Activated CD8-positive, alpha-beta memory T cell treated with anti-CD3 and anti-CD28 coated beads, Interleukin-2, amount 10 ng/mL, durations not matched to agents 7 days and 5 days (primary cell): ENCODE measurements around the gene RBBP7. TPM values are rescaled to one million over a fixed set of nuclear protein-coding genes. Genes with fewer than 3 reads are reported as not detected.
"Not testable (repeated sequence)": the region's sequence is repeated elsewhere in the genome, so short reads cannot be mapped to it uniquely, and the experiment has no call there.

ENCODE experiments used
- ATAC-seq: fragments of 150-1000 bp; cut with Tn5 transposase; one replicate; pipeline ENCODE4 v1.10.0; 2021; ENCODE audit warnings: moderate library complexity
- CTCF ChIA-PET: fragments of 350-600 bp; sonication (Branson Sonifier 250); formaldehyde crosslinking; loops from one replicate; lab custom pipeline; 2021; ENCODE audit warnings: antibody characterized with exemption; lab: Charles Lee
- DNase-seq: peaks from one replicate; pipeline ENCODE4 v3.0.0-alpha.2; 2020
- H3K27ac Mint-ChIP-seq: one replicate; pipeline ENCODE4 v1.8.0; 2021; ENCODE audit warnings: mild to moderate bottlenecking, mixed read lengths
- H3K27me3 Mint-ChIP-seq: one replicate; pipeline ENCODE4 v1.8.0; 2021; ENCODE audit warnings: mixed read lengths
- H3K36me3 Mint-ChIP-seq: one replicate; pipeline ENCODE4 v1.8.0; 2021; ENCODE audit warnings: mild to moderate bottlenecking, mixed read lengths
- H3K4me1 Mint-ChIP-seq: one replicate; pipeline ENCODE4 v1.8.0; 2021; ENCODE audit warnings: mixed read lengths
- H3K4me3 Mint-ChIP-seq: one replicate; pipeline ENCODE4 v1.8.0; 2021; ENCODE audit warnings: mild to moderate bottlenecking, moderate library complexity, mixed read lengths
- H3K9me3 Mint-ChIP-seq: one replicate; pipeline ENCODE4 v1.8.0; 2022; ENCODE audit warnings: low read depth, mixed read lengths
- total RNA-seq, 2 experiments: library from RNA; stranded (reverse); gene quantifications; one replicate each; pipeline ENCODE4 v1.2.3, GENCODE V29; 2021

Gene RBBP7
- total RNA-seq, 2 experiments from 2014 or later = 178 to 193 TPM

GRCh38 chrX:16882169-16882568 lies 12.0 kb upstream of the RBBP7 start:
- ATAC-seq (peak; percentile 52), DNase-seq (peak; percentile 44)
- CTCF ChIA-PET = interaction anchor here (1.1 to 3.6 kb wide), 11 partner anchors 8 to 164 kb away, joined by 3 to 22 read pairs (median 12); partner anchors contain the start of gene RBBP7
- H3K9me3 Mint-ChIP-seq = no peaks in the 10 kb centered on the region
- peaks cover 15% of the 10 kb centered on the region for H3K27me3 Mint-ChIP-seq
- H3K4me3 Mint-ChIP-seq = peak overlapping the region; percentile 47
- peaks cover 6% of the 10 kb centered on the region for H3K4me1 Mint-ChIP-seq
- no peak overlapping the region for H3K27ac Mint-ChIP-seq
- no peaks in the 10 kb centered on the region for H3K36me3 Mint-ChIP-seq

- CTCF ChIA-PET = interaction anchor here (1.0 kb wide), 1 partner anchor 50 kb away, joined by 3 read pairs; no protein-coding TSS in a partner anchor
- no peaks in the 10 kb centered on the region for H3K36me3 Mint-ChIP-seq
- H3K9me3 Mint-ChIP-seq = no peaks in the 10 kb centered on the region
- H3K27me3 Mint-ChIP-seq = peaks cover 25% of the 10 kb centered on the region
- ATAC-seq (no peak), DNase-seq (no peak)
- no peak overlapping the region for H3K4me3 Mint-ChIP-seq
- H3K4me1 Mint-ChIP-seq = peaks cover 4% of the 10 kb centered on the region
- H3K27ac Mint-ChIP-seq = no peak overlapping the region
These were observed 6.5 kb upstream of the RBBP7 start for GRCh38 chrX:16876696-16877095.

- Mint-ChIP-seq H3K27ac (no peak overlapping the region), H3K4me3 (no peak overlapping the region), H3K9me3 (no peaks in the 10 kb centered on the region), H3K4me1 (peaks cover 12% of the 10 kb centered on the region), H3K36me3 (no peaks in the 10 kb centered on the region), H3K27me3 (peaks cover 23% of the 10 kb centered on the region)
- DNase-seq (no peak), ATAC-seq (no peak)
- CTCF ChIA-PET = interaction anchor here (3.4 kb wide), 1 partner anchor 8 kb away, joined by 20 read pairs; no protein-coding TSS in a partner anchor
These were observed 4.4 kb upstream of the RBBP7 start for GRCh38 chrX:16874458-16875095.

- H3K27ac Mint-ChIP-seq = no peak overlapping the region
- DNase-seq (no peak), ATAC-seq (no peak)
- H3K9me3 Mint-ChIP-seq = no peaks in the 10 kb centered on the region
- CTCF ChIA-PET = interaction anchor here (0.8 to 3.4 kb wide), 2 partner anchors 10 to 47 kb away, joined by 4 to 20 read pairs; no protein-coding TSS in a partner anchor
- H3K4me3 Mint-ChIP-seq = no peak overlapping the region
- peaks cover 17% of the 10 kb centered on the region for H3K27me3 Mint-ChIP-seq
- H3K36me3 Mint-ChIP-seq = peaks cover 10% of the 10 kb centered on the region
- H3K4me1 Mint-ChIP-seq = peaks cover 19% of the 10 kb centered on the region
These were observed 2.9 kb upstream of the RBBP7 start for GRCh38 chrX:16873106-16873505.

GRCh38 chrX:16870862-16871815 lies 977 bp upstream of the RBBP7 start:
- H3K36me3 Mint-ChIP-seq = peaks cover 18% of the 10 kb centered on the region
- peak overlapping the region; percentile 89 for H3K27ac Mint-ChIP-seq
- H3K4me3 Mint-ChIP-seq = peak overlapping the region; percentile 69
- no peaks in the 10 kb centered on the region for H3K9me3 Mint-ChIP-seq
- ATAC-seq (no peak), DNase-seq (peak; percentile 41)
- H3K4me1 Mint-ChIP-seq = peaks cover 33% of the 10 kb centered on the region
- H3K27me3 Mint-ChIP-seq = peaks cover 8% of the 10 kb centered on the region
- CTCF ChIA-PET = interaction anchor here (1.7 kb wide), 1 partner anchor 11 kb away, joined by 10 read pairs; no protein-coding TSS in a partner anchor

DNA sequence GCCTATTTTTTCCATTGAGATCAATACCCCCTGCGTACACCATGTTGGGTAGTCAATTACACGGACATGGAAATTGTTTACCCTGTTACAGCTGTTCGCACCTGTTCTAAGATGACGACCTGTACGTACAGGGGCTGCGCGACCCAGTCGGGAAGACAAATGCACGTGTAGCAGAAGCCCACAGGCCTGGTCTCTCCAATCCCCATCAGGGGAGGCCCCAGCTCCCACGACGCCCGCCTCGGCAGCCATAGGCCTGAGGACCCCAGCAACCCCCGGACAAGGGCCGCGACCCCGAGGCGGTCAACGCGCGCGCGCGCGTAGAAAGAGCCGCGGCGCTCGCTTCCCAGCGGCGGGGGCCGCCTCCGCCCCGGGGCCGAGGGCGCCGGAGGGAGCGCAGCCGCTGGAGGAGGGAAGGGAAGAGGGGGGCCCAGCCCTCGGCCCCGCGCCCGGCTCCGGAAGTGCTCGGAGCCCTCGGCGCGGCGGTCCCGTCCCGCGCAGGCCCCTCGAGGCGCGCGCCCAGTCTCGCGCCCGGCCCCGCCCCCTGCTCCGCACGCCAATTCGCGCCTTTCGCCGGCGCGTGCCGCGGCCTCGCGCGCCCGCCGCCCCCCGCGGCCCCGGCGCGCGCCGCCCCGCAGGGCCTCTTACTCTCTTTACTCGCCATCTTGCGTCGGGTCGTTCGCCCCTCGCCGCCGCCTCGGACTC lies 618 bp downstream of the RBBP7 start:
- Mint-ChIP-seq H3K36me3 (peaks cover 18% of the 10 kb centered on the region), H3K4me1 (peaks cover 39% of the 10 kb centered on the region), H3K27ac (peak overlapping the region; percentile 96)

DNA sequence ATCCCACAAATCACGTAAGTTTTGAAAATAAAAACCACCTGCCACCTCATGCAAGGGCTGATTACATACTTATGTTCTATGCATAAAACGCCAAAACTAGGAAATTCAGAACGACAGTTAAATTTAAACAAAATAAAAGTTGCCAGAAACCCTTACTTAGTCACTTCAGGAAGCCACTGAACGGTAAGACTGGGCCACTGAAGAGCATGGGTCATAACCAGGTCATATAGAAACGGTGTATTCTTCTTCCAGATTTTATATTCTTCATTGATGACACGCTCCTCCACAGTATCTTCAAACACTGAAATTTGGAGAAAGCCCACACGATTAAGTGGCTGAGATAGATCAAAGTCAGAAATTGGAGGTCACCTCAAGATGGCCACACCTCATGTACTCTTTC lies 1.2 kb downstream of the RBBP7 start:
- no peaks in the 10 kb centered on the region for H3K9me3 Mint-ChIP-seq
- CTCF ChIA-PET = interaction anchor here (0.7 kb wide), 1 partner anchor 43 kb away, joined by 3 read pairs; no protein-coding TSS in a partner anchor
- H3K36me3 Mint-ChIP-seq = peaks cover 20% of the 10 kb centered on the region
- ATAC-seq (no peak), DNase-seq (no peak)
- H3K4me3 Mint-ChIP-seq = peak overlapping the region; percentile 97
- H3K27ac Mint-ChIP-seq = peak overlapping the region; percentile 94
- H3K27me3 Mint-ChIP-seq = no peaks in the 10 kb centered on the region
- peaks cover 39% of the 10 kb centered on the region for H3K4me1 Mint-ChIP-seq

More for the DNA sequence above, 618 bp downstream of the RBBP7 start:
- no peaks in the 10 kb centered on the region for H3K9me3 Mint-ChIP-seq
- CTCF ChIA-PET = interaction anchor here (1.7 kb wide), 1 partner anchor 13 kb away, joined by 10 read pairs; no protein-coding TSS in a partner anchor
- peak; percentile 52 for ATAC-seq
- peak; percentile 66 for DNase-seq
- no peaks in the 10 kb centered on the region for H3K27me3 Mint-ChIP-seq
- peak overlapping the region; percentile 97 for H3K4me3 Mint-ChIP-seq

GRCh38 chrX:16867947-16868346 lies 2.2 kb downstream of the RBBP7 start:
- H3K27me3 Mint-ChIP-seq = no peaks in the 10 kb centered on the region
- no peaks in the 10 kb centered on the region for H3K9me3 Mint-ChIP-seq
- H3K4me1 Mint-ChIP-seq = peaks cover 40% of the 10 kb centered on the region
- CTCF ChIA-PET = interaction anchor here (0.7 to 2.2 kb wide), 2 partner anchors 15 to 42 kb away, joined by 3 to 12 read pairs; no protein-coding TSS in a partner anchor
- no peak for ATAC-seq
- H3K4me3 Mint-ChIP-seq = peak overlapping the region; percentile 97
- H3K27ac Mint-ChIP-seq = peak overlapping the region; percentile 32
- DNase-seq = no peak
- peaks cover 25% of the 10 kb centered on the region for H3K36me3 Mint-ChIP-seq

DNA sequence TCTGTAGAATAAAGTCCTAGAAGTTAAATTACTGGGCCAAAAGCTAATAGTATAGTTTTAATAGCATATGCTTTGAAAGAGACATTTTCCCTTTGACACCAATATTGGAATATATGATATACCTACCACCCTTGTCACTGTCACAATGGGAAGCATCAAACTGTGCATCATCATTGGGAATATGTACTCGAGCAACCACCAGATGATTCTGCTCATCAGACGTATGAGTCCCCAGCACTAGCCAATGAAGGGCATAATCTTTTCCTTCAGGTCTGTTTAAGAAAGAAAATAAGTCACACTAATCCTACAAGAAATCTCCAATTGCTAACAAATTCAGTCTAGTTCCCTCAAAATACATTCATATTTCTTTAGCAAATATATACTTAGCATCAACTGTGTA lies 7.3 kb downstream of the RBBP7 start:
- H3K27ac Mint-ChIP-seq = no peak overlapping the region
- no peak for ATAC-seq

DNA sequence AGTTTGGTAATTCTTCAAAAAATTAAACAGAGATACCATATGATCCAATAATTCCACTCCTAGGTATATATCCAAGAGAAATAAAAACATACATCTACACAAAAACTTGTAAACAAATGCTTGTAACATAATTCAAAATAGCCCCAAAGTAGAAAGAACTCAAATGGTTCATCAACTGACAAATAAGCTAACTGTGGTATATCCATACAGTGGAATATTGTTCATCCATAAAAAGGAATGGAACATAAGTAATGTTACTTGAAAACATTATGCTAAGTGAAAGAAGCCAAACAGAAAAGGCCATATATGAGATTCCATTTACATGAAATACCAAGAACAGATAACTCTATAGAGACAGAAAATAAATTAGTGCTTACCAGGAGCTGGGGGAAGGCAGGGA lies 13.4 kb downstream of the RBBP7 start:
- H3K27me3 Mint-ChIP-seq = no peaks in the 10 kb centered on the region
- H3K9me3 Mint-ChIP-seq = no peaks in the 10 kb centered on the region
- CTCF ChIA-PET = interaction anchor here (0.6 to 1.3 kb wide), 2 partner anchors 30 to 87 kb away, joined by 3 read pairs; no protein-coding TSS in a partner anchor
- H3K27ac Mint-ChIP-seq = peak overlapping the region; percentile 52
- no peak for DNase-seq
- H3K4me3 Mint-ChIP-seq = no peak overlapping the region
- peaks cover 47% of the 10 kb centered on the region for H3K4me1 Mint-ChIP-seq
- ATAC-seq = no peak
- peaks cover 56% of the 10 kb centered on the region for H3K36me3 Mint-ChIP-seq

More for the DNA sequence above, 7.3 kb downstream of the RBBP7 start:
- DNase-seq = no peak
- CTCF ChIA-PET = no interaction called here
- Mint-ChIP-seq H3K27me3 (no peaks in the 10 kb centered on the region), H3K4me3 (no peak overlapping the region), H3K4me1 (peaks cover 39% of the 10 kb centered on the region), H3K9me3 (no peaks in the 10 kb centered on the region), H3K36me3 (peaks cover 34% of the 10 kb centered on the region)

- H3K27me3 Mint-ChIP-seq, H3K9me3 Mint-ChIP-seq, H3K4me3 Mint-ChIP-seq: not testable (repeated sequence)
- H3K4me1 Mint-ChIP-seq = peaks cover 47% of the 10 kb centered on the region
- H3K36me3 Mint-ChIP-seq = peaks cover 59% of the 10 kb centered on the region
- peak overlapping the region; percentile 52 for H3K27ac Mint-ChIP-seq
- DNase-seq = peak; percentile 47
- CTCF ChIA-PET = interaction anchor here (1.3 kb wide), 1 partner anchor 30 kb away, joined by 3 read pairs; no protein-coding TSS in a partner anchor
- peak; percentile 80 for ATAC-seq
These were observed 14.1 kb downstream of the RBBP7 start for GRCh38 chrX:16856076-16856404.

- H3K4me1 Mint-ChIP-seq = peaks cover 47% of the 10 kb centered on the region
- CTCF ChIA-PET = no interaction called here
- H3K27ac Mint-ChIP-seq = peak overlapping the region; percentile 63
- H3K36me3 Mint-ChIP-seq = peaks cover 59% of the 10 kb centered on the region
- no peak overlapping the region for H3K4me3 Mint-ChIP-seq
- H3K9me3 Mint-ChIP-seq = no peaks in the 10 kb centered on the region
- peak; percentile 48 for ATAC-seq
- no peaks in the 10 kb centered on the region for H3K27me3 Mint-ChIP-seq
- no peak for DNase-seq
These were observed 14.6 kb downstream of the RBBP7 start for GRCh38 chrX:16855363-16856075.
